ENCODE measurements around the gene PPP1R16B.
A peak's percentile ranks its signal among the peaks of the same experiment; 100 is the strongest.

PPP1R16B gene

GRCh38 chr20:38880952-38881735 lies 75.6 kb downstream of the PPP1R16B start:
- no peaks in the 10 kb centered on the region for H3K27me3 Mint-ChIP-seq
- peak overlapping the region; percentile 61 for H3K4me3 Mint-ChIP-seq
- ATAC-seq (replicated peaks; ENCODE audit: extremely low read depth, poor library complexity, severe bottlenecking): no peak
- H3K4me1 Mint-ChIP-seq: peaks cover 76% of the 10 kb centered on the region
- peak overlapping the region; percentile 94 for H3K27ac Mint-ChIP-seq (ENCODE audit: low read depth)
- peaks cover 17% of the 10 kb centered on the region for H3K36me3 Mint-ChIP-seq (ENCODE audit: insufficient read depth)
- no peaks in the 10 kb centered on the region for H3K9me3 Mint-ChIP-seq
- no peak for DNase-seq (ENCODE audit: low spot score in 2 of 2)

DNA sequence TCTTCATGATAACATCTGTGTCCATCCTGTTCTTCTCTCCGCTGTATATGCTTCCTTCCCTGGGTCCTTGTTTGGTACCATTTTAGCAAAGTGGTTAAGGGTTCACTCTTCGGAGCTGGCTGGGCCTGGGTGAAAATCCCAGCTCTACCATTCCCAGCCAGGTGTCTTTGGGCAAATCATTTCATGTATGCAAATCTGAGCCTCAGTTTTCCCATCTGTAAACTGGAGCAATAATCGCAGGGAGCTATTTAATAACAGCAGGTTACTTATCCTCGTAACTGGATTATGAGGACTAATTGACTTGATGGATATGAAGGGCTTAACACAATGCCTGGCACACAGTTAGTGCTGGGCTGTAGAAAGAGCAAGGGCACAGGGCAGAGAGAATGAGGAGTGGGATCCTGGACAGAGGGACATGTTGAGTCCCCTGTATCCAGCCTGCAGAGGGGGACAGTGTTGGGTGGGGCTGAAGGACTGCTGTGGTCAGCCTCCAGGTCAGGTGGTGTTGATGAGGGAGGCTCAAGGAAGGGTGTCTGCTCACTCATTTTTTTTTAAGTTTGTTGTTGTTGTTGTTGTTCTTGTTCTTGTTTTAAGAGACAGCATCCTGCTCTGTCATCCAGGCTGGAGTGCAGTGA lies 76.4 kb downstream of the PPP1R16B start:
- no peak for DNase-seq (ENCODE audit: low spot score in 2 of 2)
- H3K9me3 Mint-ChIP-seq: no peaks in the 10 kb centered on the region
- H3K27me3 Mint-ChIP-seq: no peaks in the 10 kb centered on the region
- peak overlapping the region; percentile 94 for H3K27ac Mint-ChIP-seq (ENCODE audit: low read depth)
- peaks cover 76% of the 10 kb centered on the region for H3K4me1 Mint-ChIP-seq
- no peak for ATAC-seq (replicated peaks; ENCODE audit: extremely low read depth, poor library complexity, severe bottlenecking)
- peaks cover 17% of the 10 kb centered on the region for H3K36me3 Mint-ChIP-seq (ENCODE audit: insufficient read depth)
- H3K4me3 Mint-ChIP-seq: peak overlapping the region; percentile 61

DNA sequence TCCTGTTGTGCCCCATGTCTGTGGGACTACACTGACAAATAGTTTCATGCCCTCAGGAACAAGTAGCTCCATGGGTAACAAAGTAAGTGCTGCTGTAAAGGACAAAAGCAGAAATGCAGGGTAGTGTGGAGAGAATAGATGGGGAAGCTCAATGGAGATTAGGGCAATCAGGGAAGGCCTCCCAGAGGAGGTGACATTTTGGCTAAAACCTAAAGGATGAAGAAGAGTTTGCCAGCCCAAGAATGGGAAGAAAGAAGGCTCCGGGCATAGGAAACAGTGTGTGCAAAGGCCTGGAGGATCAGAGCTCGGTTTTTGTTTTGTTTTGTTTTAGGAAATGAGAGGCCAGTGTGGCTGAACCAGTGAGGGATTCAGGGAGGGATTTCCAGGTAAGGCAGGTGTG lies 77.1 kb downstream of the PPP1R16B start:
- H3K4me3 Mint-ChIP-seq: peak overlapping the region; percentile 61
- ATAC-seq (replicated peaks; ENCODE audit: extremely low read depth, poor library complexity, severe bottlenecking) (no peak), DNase-seq (ENCODE audit: low spot score in 2 of 2) (no peak)
- peaks cover 76% of the 10 kb centered on the region for H3K4me1 Mint-ChIP-seq
- no peaks in the 10 kb centered on the region for H3K9me3 Mint-ChIP-seq
- no peaks in the 10 kb centered on the region for H3K27me3 Mint-ChIP-seq
- peaks cover 16% of the 10 kb centered on the region for H3K36me3 Mint-ChIP-seq (ENCODE audit: insufficient read depth)
- H3K27ac Mint-ChIP-seq (ENCODE audit: low read depth): peak overlapping the region; percentile 94

DNA sequence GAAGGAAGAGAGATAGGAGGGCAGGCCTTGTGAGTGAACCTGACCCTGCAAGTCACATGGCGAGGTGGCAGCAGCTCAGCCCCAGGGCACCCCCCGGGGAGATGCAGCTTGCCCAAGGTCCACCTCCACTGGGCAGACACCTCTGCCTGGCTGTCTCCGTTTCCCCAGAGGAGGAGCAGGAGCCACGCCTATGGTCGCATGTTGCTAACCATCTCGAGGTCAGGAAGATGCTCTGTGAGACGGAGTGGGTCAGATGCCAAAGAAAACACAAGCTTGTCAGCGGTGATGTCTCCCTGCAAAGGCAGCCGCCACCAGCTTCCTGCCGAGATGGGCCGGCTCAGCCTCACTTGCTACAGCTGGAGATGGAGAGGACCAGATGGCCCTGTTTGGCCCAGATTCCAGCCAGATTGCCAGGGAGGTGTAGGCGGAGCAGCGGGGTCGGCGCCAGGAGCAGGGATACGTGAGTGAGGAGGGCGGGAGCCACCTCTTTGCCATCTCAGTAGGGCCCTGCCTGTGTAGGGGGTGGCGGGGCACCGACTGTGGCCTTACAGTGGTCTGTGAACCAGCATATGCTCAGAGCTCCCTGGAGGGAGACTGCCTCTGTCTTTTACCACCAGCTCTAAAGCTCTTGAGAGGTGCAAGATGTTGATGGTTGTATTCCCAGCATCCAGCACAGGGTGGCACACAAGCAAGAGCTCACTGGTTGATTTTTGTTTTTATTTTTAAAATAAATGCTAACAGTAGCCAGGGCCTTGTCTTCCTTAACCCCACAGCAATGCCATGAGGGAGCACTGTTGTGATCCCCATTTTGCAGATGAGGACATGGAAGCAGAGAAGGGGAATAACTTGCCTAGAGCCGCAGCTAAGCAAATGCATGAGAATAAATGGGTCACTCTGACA lies 77.8 kb downstream of the PPP1R16B start:
- peak overlapping the region; percentile 94 for H3K27ac Mint-ChIP-seq (ENCODE audit: low read depth)
- ATAC-seq (replicated peaks; ENCODE audit: extremely low read depth, poor library complexity, severe bottlenecking): peak; percentile 63
- H3K4me3 Mint-ChIP-seq: peak overlapping the region; percentile 61

GRCh38 chr20:38883981-38884733 lies 78.7 kb downstream of the PPP1R16B start:
- H3K27ac Mint-ChIP-seq (ENCODE audit: low read depth): peak overlapping the region; percentile 94
- H3K27me3 Mint-ChIP-seq: no peaks in the 10 kb centered on the region
- no peak for DNase-seq (ENCODE audit: low spot score in 2 of 2)
- H3K4me3 Mint-ChIP-seq: no peak overlapping the region
- no peaks in the 10 kb centered on the region for H3K9me3 Mint-ChIP-seq
- H3K4me1 Mint-ChIP-seq: peaks cover 73% of the 10 kb centered on the region
- H3K36me3 Mint-ChIP-seq (ENCODE audit: insufficient read depth): peaks cover 16% of the 10 kb centered on the region
- ATAC-seq (replicated peaks; ENCODE audit: extremely low read depth, poor library complexity, severe bottlenecking): no peak

More for the DNA sequence above, 77.8 kb downstream of the PPP1R16B start:
- no peak for DNase-seq (ENCODE audit: low spot score in 2 of 2)
- no peaks in the 10 kb centered on the region for H3K27me3 Mint-ChIP-seq
- peaks cover 17% of the 10 kb centered on the region for H3K36me3 Mint-ChIP-seq (ENCODE audit: insufficient read depth)
- H3K9me3 Mint-ChIP-seq: no peaks in the 10 kb centered on the region
- H3K4me1 Mint-ChIP-seq: peaks cover 74% of the 10 kb centered on the region

- Mint-ChIP-seq H3K36me3 (ENCODE audit: insufficient read depth) (peaks cover 23% of the 10 kb centered on the region), H3K27ac (ENCODE audit: low read depth) (no peak overlapping the region), H3K27me3 (no peaks in the 10 kb centered on the region), H3K4me3 (no peak overlapping the region), H3K9me3 (no peaks in the 10 kb centered on the region), H3K4me1 (peaks cover 65% of the 10 kb centered on the region)
- ATAC-seq (replicated peaks; ENCODE audit: extremely low read depth, poor library complexity, severe bottlenecking) (no peak), DNase-seq (ENCODE audit: low spot score in 2 of 2) (no peak)
These were observed 79.9 kb downstream of the PPP1R16B start for GRCh38 chr20:38885357-38885756.

- H3K27me3 Mint-ChIP-seq: no peaks in the 10 kb centered on the region
- H3K4me1 Mint-ChIP-seq: peaks cover 54% of the 10 kb centered on the region
- no peak overlapping the region for H3K4me3 Mint-ChIP-seq
- H3K36me3 Mint-ChIP-seq (ENCODE audit: insufficient read depth): peaks cover 25% of the 10 kb centered on the region
- H3K27ac Mint-ChIP-seq (ENCODE audit: low read depth): peak overlapping the region; percentile 53
- no peaks in the 10 kb centered on the region for H3K9me3 Mint-ChIP-seq
- no peak for ATAC-seq (replicated peaks; ENCODE audit: extremely low read depth, poor library complexity, severe bottlenecking)
- no peak for DNase-seq (ENCODE audit: low spot score in 2 of 2)
These were observed 82.7 kb downstream of the PPP1R16B start for GRCh38 chr20:38888059-38888831.

DNA sequence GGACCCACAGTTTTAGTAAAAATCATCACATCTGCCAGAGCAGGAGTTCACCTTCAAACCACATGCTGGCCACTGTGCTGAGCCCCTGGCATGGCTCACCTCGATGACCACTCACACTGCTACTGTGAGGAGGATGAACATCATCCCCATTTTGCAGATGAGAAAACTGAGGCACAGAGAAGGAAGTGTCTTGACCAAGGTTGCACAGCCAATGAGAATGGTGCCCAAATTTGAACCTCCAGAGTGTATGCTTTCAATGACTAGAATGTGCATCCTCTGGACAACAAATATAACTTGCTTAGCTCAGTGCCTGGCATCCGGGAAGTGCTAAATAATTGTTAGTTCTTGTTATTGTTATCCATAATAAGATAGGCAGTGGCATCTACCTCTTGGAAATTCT lies 83.6 kb downstream of the PPP1R16B start:
- Mint-ChIP-seq H3K27me3 (no peaks in the 10 kb centered on the region), H3K36me3 (ENCODE audit: insufficient read depth) (peaks cover 28% of the 10 kb centered on the region), H3K4me1 (peaks cover 54% of the 10 kb centered on the region), H3K9me3 (no peaks in the 10 kb centered on the region), H3K27ac (ENCODE audit: low read depth) (peak overlapping the region; percentile 56), H3K4me3 (no peak overlapping the region)
- no peak for DNase-seq (ENCODE audit: low spot score in 2 of 2)
- ATAC-seq (replicated peaks; ENCODE audit: extremely low read depth, poor library complexity, severe bottlenecking): no peak

DNA sequence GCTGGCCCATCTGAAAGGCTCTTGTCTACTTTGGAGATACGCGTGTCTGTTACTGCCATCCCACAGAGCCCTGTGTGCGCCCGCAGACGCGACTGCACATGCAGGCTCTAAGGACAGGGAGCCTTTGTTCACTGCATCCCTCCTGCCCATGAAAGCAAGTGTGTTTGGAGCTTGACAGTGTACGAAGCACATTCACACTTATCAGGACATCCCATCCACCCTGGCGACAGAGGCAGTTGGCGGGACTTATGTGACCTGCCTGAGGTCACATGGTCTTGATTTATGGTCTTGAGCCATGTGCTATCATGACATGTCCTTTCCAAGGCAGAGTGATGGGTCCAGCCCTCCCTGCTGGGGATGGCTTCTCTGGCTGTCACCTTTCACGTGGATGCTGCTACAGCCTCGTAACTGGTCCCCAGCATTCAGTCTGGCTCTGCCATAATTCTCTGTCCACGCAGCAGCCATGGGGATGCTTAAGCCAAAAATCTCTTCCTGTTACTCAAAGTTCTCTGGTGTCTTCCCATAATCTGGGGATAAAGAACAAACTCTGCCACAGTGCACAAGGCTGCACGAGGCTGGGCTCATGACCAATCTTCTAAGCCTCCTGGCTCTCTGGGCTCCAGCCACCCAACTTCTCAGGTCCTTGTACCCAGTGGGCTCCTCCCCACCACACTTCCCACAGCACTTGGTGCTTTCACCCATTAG lies 84.4 kb downstream of the PPP1R16B start:
- Mint-ChIP-seq H3K36me3 (ENCODE audit: insufficient read depth) (peaks cover 32% of the 10 kb centered on the region), H3K9me3 (no peaks in the 10 kb centered on the region), H3K27ac (ENCODE audit: low read depth) (peak overlapping the region; percentile 56), H3K4me3 (no peak overlapping the region), H3K4me1 (peaks cover 62% of the 10 kb centered on the region), H3K27me3 (no peaks in the 10 kb centered on the region)
- DNase-seq (ENCODE audit: low spot score in 2 of 2): no peak
- no peak for ATAC-seq (replicated peaks; ENCODE audit: extremely low read depth, poor library complexity, severe bottlenecking)

DNA sequence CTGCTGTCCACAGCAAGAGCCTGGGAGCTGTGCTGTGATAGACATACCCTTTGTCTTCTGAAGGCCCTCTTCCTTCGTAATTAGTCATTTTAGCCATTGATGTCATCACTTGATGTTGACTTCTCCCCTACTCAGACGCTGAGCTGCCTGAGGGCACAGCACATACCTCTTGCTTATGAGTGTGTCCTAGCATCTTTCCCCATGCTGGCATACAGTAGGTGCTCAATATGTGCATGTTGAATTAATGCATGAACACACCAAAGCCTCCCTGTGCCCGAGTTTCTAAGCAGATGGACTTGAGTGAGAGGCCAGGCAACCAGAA lies 85.0 kb downstream of the PPP1R16B start:
- no peak for ATAC-seq (replicated peaks; ENCODE audit: extremely low read depth, poor library complexity, severe bottlenecking)
- H3K4me1 Mint-ChIP-seq: peaks cover 62% of the 10 kb centered on the region
- no peaks in the 10 kb centered on the region for H3K27me3 Mint-ChIP-seq
- H3K4me3 Mint-ChIP-seq: no peak overlapping the region
- H3K36me3 Mint-ChIP-seq (ENCODE audit: insufficient read depth): peaks cover 36% of the 10 kb centered on the region
- DNase-seq (ENCODE audit: low spot score in 2 of 2): no peak
- peak overlapping the region; percentile 56 for H3K27ac Mint-ChIP-seq (ENCODE audit: low read depth)
- H3K9me3 Mint-ChIP-seq: no peaks in the 10 kb centered on the region
